ENCODE results near the gene FRMD4A. TPM values are rescaled to one million over a fixed set of nuclear protein-coding genes. Genes with fewer than 3 reads are reported as not detected.

FRMD4A gene
- total and polyA plus RNA-seq, 5 experiments from 2014 or later, result 0.02 to 0.80 (median 0.31) TPM; not detected in 2

GRCh38 chr10:14360961-14361360 is 30.2 kb upstream of the FRMD4A start:
- Mint-ChIP-seq H3K36me3 (no peaks in the 10 kb centered on the region), H3K9me3 (no peaks in the 10 kb centered on the region), H3K27ac (no peak overlapping the region), H3K27me3 (peaks cover 0 to 12% (median 3%) of the 10 kb centered on the region in 5 donors), H3K4me3 (no peak overlapping the region), H3K4me1 (no peaks in the 10 kb centered on the region)
- ATAC-seq, result no peak
- no peak for DNase-seq
- POLR2A ChIA-PET, result no interaction called here

- no peak overlapping the region for H3K4me3 Mint-ChIP-seq
- no peak for DNase-seq
- peaks cover under 1 to 17% (median 3%) of the 10 kb centered on the region in 5 donors for H3K27me3 Mint-ChIP-seq
- peaks cover 0 to under 1% (median 0%) of the 10 kb centered on the region in 4 donors for H3K4me1 Mint-ChIP-seq
- no peaks in the 10 kb centered on the region for H3K36me3 Mint-ChIP-seq
- POLR2A ChIA-PET, result no interaction called here
- no peak overlapping the region for H3K27ac Mint-ChIP-seq
- H3K9me3 Mint-ChIP-seq, result no peaks in the 10 kb centered on the region
- ATAC-seq, result no peak
Measured at GRCh38 chr10:14360515-14360914, 29.8 kb upstream of the FRMD4A start.

DNA sequence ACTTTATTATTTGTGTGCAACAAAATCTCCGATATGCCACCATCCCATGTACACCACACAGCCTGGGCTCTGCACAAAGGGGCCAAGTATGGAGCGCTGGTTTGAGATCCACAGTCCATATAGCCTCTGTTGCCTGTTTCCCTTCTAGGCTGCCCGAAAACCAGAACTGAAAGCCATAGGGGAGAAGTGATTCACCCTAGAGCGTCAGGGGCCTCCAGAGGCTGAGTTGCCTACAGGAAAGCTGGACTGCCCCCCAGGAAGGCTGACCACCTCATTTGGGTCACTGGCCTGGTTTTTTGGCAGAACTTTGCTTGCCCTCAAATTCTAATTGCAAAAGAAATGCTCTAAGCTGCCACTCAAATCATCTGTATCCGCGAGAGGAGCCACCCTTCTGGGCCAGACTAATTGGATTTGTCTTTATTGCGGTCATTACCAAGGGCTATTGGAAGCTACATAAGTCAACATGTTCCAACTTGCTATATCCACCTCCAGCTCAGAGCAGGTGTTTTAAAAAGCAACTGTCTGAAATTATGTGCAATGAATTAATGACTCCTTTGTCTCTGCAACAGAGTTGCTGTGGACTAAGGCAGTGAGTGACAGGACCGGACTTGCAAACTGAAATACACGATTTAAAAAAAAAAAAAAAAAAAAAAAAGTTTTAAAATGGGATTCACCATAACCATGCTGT is 28.3 kb upstream of the FRMD4A start:
- Mint-ChIP-seq H3K4me3 (no peak overlapping the region), H3K27me3 (peaks cover 3 to 20% (median 4%) of the 10 kb centered on the region in 5 donors), H3K27ac (no peak overlapping the region), H3K36me3 (no peaks in the 10 kb centered on the region), H3K9me3 (no peaks in the 10 kb centered on the region), H3K4me1 (peaks cover 0 to 3% (median 0%) of the 10 kb centered on the region in 4 donors)
- POLR2A ChIA-PET, result interaction anchor here (0.7 kb wide), 1 partner anchor 40 kb away, joined by 6 read pairs; no protein-coding TSS in a partner anchor
- ATAC-seq (no peak), DNase-seq (no peak)

DNA sequence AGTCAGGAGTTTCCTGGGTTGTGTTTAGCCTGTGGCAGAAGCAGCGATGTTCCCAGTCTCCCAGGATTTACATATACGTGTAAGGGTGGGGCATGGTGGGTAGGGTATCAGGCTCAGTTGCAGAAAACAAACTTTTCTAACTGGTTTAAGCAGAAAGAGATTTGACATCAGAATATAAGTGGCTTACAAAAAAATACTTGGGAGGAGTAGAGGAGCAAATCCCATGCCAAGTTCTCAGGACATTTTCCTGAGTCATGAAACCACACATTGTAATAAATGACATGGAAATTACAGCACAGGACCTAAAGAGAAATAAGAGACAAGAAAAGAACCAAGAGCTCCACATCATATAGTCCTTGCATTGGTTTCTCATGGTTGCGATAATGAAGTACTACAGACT is 26.2 kb upstream of the FRMD4A start:
- DNase-seq (no peak), ATAC-seq (no peak)
- H3K4me1 Mint-ChIP-seq, result peaks cover 0 to 3% (median 0%) of the 10 kb centered on the region in 4 donors
- no peaks in the 10 kb centered on the region for H3K9me3 Mint-ChIP-seq
- POLR2A ChIA-PET, result no interaction called here
- H3K27ac Mint-ChIP-seq, result no peak overlapping the region
- no peak overlapping the region for H3K4me3 Mint-ChIP-seq
- no peaks in the 10 kb centered on the region for H3K36me3 Mint-ChIP-seq
- peaks cover 3 to 17% (median 4%) of the 10 kb centered on the region in 5 donors for H3K27me3 Mint-ChIP-seq

DNA sequence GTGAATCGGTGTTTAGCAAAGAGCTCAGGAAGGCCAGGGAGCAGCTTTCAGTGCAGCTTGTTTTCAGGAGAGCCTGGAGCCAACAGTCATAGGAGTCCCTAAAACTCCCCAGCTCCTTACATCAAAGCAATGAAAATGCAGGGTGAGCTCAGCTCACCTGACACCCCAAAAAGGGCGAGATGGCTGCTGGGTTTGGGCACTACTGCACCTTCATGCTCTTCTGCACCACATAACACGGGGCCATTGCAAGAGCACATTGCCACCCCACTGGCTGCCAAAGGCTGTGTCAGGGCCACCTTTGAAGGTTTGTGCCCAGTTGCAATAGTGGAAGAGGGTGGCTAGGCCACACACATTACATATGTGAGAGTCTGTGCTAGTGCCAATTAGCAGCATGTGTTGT is 25.0 kb upstream of the FRMD4A start:
- H3K27ac Mint-ChIP-seq, result peak overlapping the region in 1 of 10 donors; percentile 82
- DNase-seq (no peak), ATAC-seq (no peak)
- POLR2A ChIA-PET, result no interaction called here
- H3K9me3 Mint-ChIP-seq, result no peaks in the 10 kb centered on the region
- H3K4me3 Mint-ChIP-seq, result no peak overlapping the region
- peaks cover 3 to 15% (median 4%) of the 10 kb centered on the region in 5 donors for H3K27me3 Mint-ChIP-seq
- H3K4me1 Mint-ChIP-seq, result peaks cover 0 to 3% (median 0%) of the 10 kb centered on the region in 4 donors
- no peaks in the 10 kb centered on the region for H3K36me3 Mint-ChIP-seq

GRCh38 chr10:14353291-14353913 is 22.7 kb upstream of the FRMD4A start:
- no peaks in the 10 kb centered on the region for H3K9me3 Mint-ChIP-seq
- DNase-seq, result no peak
- peaks cover 2 to 15% (median 5%) of the 10 kb centered on the region in 5 donors for H3K27me3 Mint-ChIP-seq
- no peak for ATAC-seq
- H3K4me1 Mint-ChIP-seq, result peaks cover 0 to 3% (median 0%) of the 10 kb centered on the region in 4 donors
- no peak overlapping the region for H3K4me3 Mint-ChIP-seq
- H3K36me3 Mint-ChIP-seq, result no peaks in the 10 kb centered on the region
- POLR2A ChIA-PET, result no interaction called here
- H3K27ac Mint-ChIP-seq, result no peak overlapping the region

DNA sequence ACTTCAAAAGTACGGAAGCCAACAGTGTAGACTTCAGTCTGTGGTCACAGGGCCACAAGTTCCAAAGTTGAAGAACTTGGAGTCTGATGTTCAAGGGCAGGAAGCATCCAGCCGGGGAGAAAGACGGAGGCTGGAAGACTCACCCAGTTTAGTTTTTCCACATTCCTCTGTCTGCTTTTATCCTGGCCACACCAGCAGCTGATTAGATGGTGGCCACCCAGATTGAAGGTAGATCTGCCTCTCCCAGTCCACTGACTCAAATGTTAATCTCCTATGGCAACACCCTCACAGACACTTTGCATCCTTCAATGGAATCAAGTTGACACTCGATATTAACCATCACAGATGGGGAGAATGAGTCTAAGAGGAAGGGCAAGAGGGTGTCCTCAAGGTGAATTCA is 19.3 kb upstream of the FRMD4A start:
- ATAC-seq, result no peak
- Mint-ChIP-seq H3K36me3 (no peaks in the 10 kb centered on the region), H3K4me3 (no peak overlapping the region), H3K9me3 (no peaks in the 10 kb centered on the region), H3K4me1 (no peaks in the 10 kb centered on the region), H3K27ac (no peak overlapping the region), H3K27me3 (peaks cover 3 to 15% (median 4%) of the 10 kb centered on the region in 5 donors)
- DNase-seq, result no peak
- POLR2A ChIA-PET, result no interaction called here

DNA sequence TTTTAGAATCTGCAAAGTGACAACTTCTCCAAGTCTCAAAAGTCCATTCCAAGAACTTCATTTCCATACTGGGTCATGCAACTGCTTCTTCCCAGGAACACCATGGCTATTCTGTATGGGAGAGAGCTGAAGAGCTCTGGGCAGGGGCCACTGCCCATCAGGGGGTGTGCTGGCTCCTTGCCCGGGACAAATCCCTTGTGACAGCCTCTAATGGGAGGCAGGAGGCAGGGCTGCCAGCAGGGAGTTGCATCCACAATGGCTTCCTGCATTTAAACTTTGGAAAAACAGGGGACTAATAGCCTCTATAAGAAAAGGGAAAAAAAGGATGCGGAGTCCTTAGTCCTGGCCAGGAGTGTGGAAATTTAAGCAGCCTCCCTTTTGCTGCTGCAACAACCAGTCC is 18.4 kb upstream of the FRMD4A start:
- Mint-ChIP-seq H3K27me3 (peaks cover 2 to 15% (median 3%) of the 10 kb centered on the region in 5 donors), H3K4me1 (no peaks in the 10 kb centered on the region), H3K27ac (no peak overlapping the region), H3K4me3 (no peak overlapping the region), H3K9me3 (no peaks in the 10 kb centered on the region), H3K36me3 (no peaks in the 10 kb centered on the region)
- POLR2A ChIA-PET, result no interaction called here
- ATAC-seq (no peak), DNase-seq (no peak)

- H3K9me3 Mint-ChIP-seq, result no peaks in the 10 kb centered on the region
- POLR2A ChIA-PET, result no interaction called here
Measured at GRCh38 chr10:14345262-14345661, 14.5 kb upstream of the FRMD4A start.

DNA sequence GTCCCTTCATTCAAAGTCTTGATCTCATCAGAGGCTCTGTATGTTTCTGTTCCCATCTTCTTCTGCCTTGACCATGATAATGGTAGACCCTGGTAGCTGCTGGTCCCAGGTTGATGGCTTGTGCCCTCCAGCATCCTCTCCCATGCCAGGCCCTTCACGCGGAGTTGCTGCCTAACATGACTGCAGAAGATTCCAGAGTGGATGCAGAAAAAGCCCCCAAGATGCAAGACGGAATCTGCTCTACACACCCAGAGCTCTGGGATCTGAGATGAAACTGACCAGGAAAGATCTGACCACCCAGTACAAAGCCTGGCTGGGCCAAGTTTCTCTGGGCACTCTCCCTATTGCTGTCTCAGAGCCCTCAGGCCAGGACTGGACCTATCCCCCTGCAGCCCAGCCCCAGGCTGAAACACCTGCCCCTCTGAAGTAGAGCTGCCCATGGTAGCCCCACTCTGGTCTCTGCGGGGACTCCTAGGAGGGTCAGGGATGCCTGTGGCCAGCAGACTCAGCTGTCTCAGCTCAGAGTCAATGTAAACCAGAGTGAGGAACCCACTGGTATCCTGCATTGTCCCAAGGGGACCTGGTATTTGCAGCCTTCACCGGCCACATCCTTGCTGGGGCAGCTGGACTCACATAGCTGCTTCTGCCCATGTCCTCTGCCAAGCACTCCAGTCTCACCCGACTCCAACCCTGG is 9.5 kb upstream of the FRMD4A start:
- POLR2A ChIA-PET, result no interaction called here
- DNase-seq (no peak), ATAC-seq (no peak)
- Mint-ChIP-seq H3K27ac (no peak overlapping the region), H3K4me3 (no peak overlapping the region), H3K27me3 (peaks cover 11 to 23% (median 18%) of the 10 kb centered on the region in 5 donors), H3K36me3 (no peaks in the 10 kb centered on the region), H3K9me3 (no peaks in the 10 kb centered on the region), H3K4me1 (no peaks in the 10 kb centered on the region)

More at GRCh38 chr10:14345262-14345661, 14.5 kb upstream of the FRMD4A start:
- Mint-ChIP-seq H3K27ac (no peak overlapping the region), H3K4me1 (no peaks in the 10 kb centered on the region), H3K36me3 (no peaks in the 10 kb centered on the region), H3K4me3 (no peak overlapping the region), H3K27me3 (peaks cover 11 to 23% (median 14%) of the 10 kb centered on the region in 5 donors)
- no peak for DNase-seq
- no peak for ATAC-seq

- no peaks in the 10 kb centered on the region for H3K9me3 Mint-ChIP-seq
- H3K4me3 Mint-ChIP-seq, result no peak overlapping the region
- peaks cover 8 to 27% (median 15%) of the 10 kb centered on the region in 5 donors for H3K27me3 Mint-ChIP-seq
- H3K27ac Mint-ChIP-seq, result no peak overlapping the region
- H3K4me1 Mint-ChIP-seq, result no peaks in the 10 kb centered on the region
- ATAC-seq (no peak), DNase-seq (no peak)
- POLR2A ChIA-PET, result no interaction called here
- H3K36me3 Mint-ChIP-seq, result no peaks in the 10 kb centered on the region
Measured at GRCh38 chr10:14336736-14337135, 6.0 kb upstream of the FRMD4A start.

GRCh38 chr10:14334771-14335170 is 4.0 kb upstream of the FRMD4A start:
- POLR2A ChIA-PET, result no interaction called here
- no peak overlapping the region for H3K27ac Mint-ChIP-seq
- H3K9me3 Mint-ChIP-seq, result no peaks in the 10 kb centered on the region

DNA sequence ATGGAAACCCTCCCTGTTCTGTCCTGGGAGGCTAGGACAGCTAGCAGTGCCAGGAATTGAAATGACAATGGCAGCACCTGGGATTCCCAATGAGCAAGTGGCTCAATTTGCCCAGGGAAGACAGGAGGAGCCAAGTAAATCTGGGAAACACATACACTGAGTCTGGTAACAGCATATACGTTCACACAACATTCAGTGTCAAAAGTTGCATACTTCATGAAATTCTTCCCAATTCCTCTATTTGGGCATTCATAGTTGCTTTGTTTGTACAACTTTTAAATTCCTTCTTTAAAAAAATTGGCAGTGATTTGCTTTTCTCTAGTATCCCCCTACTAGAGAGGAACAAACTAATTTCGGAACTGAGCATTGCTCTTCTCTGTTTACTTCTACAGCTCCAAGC is 2.9 kb upstream of the FRMD4A start:
- Mint-ChIP-seq H3K27ac (no peak overlapping the region), H3K36me3 (no peaks in the 10 kb centered on the region), H3K9me3 (no peaks in the 10 kb centered on the region), H3K4me1 (no peaks in the 10 kb centered on the region), H3K27me3 (peaks cover 11 to 31% (median 22%) of the 10 kb centered on the region in 5 donors), H3K4me3 (no peak overlapping the region)
- POLR2A ChIA-PET, result no interaction called here
- ATAC-seq, result no peak
- DNase-seq, result no peak

More at GRCh38 chr10:14334771-14335170, 4.0 kb upstream of the FRMD4A start:
- no peaks in the 10 kb centered on the region for H3K4me1 Mint-ChIP-seq
- H3K4me3 Mint-ChIP-seq, result no peak overlapping the region
- H3K27me3 Mint-ChIP-seq, result peaks cover 11 to 23% (median 19%) of the 10 kb centered on the region in 5 donors
- no peak for DNase-seq
- no peak for ATAC-seq
- H3K36me3 Mint-ChIP-seq, result no peaks in the 10 kb centered on the region

Measured in naive thymus-derived CD8-positive, alpha-beta T cell (primary cell).